ENCODE results near the gene TBXAS1.

DNA sequence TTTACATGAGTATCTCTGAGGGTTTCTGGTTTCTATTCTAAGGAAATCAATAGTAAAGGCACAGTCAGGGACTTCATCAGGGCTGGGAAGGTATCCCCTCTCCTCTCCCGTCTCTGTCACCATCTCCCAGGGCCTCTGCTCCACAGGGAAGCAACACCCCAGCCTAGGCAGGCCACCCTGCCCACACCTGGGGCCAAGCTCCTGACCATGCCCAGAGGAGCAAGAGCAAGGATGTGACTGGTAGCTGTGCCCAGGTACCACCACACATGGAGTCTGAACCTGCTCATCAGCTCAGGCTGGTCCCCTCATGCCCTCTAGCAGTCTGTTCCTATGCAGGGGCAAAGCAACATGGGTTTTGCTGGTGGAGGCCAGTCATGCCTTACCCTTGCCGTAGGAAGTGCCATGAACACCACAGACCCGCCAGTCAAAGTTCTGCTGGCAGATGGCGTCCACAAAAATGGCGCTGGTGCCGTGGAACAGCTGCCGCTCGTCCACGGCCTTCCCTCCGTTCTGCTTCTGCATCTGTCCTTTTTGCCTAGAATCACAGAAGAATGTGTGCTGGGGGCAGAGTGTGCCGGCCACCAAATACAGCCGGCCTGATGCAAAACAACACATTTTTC, 196.9 kb downstream of the TBXAS1 start:
- TF ChIP-seq, protein P1, sequence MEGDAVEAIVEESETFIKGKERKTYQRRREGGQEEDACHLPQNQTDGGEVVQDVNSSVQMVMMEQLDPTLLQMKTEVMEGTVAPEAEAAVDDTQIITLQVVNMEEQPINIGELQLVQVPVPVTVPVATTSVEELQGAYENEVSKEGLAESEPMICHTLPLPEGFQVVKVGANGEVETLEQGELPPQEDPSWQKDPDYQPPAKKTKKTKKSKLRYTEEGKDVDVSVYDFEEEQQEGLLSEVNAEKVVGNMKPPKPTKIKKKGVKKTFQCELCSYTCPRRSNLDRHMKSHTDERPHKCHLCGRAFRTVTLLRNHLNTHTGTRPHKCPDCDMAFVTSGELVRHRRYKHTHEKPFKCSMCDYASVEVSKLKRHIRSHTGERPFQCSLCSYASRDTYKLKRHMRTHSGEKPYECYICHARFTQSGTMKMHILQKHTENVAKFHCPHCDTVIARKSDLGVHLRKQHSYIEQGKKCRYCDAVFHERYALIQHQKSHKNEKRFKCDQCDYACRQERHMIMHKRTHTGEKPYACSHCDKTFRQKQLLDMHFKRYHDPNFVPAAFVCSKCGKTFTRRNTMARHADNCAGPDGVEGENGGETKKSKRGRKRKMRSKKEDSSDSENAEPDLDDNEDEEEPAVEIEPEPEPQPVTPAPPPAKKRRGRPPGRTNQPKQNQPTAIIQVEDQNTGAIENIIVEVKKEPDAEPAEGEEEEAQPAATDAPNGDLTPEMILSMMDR (IDR thresholded peaks at IDR 0.05; ENCODE audit: low read depth, low read length, poor library complexity, severe bottlenecking), result no peak
- no peak for TF ChIP-seq EZH2phosphoT487 (IDR thresholded peaks at IDR 0.05; ENCODE audit: borderline replicate concordance, low read length)

All from DOHH2 (cell line).